D721Med (cell line): Measurements from ENCODE around the gene GPANK1.

Source experiments
- DNase-seq: peaks from one replicate; pipeline ENCODE4 v3.0.0; 2011; ENCODE audit warnings: low spot score; ENCODE audit not compliant: insufficient read length
- FAIRE-seq: peaks from 2 replicates; lab custom pipeline; 2011; peaks lifted over from hg19 to GRCh38; lab: Jason Lieb, UNC
- CTCF ChIP-seq: IDR thresholded peaks from 2 replicates; pipeline ENCODE4 v1.5.1; 2012; ENCODE audit warnings: mild to moderate bottlenecking, control low read depth; ENCODE audit not compliant: insufficient read depth; ENCODE audit errors: missing control alignments

The GPANK1 gene

DNA sequence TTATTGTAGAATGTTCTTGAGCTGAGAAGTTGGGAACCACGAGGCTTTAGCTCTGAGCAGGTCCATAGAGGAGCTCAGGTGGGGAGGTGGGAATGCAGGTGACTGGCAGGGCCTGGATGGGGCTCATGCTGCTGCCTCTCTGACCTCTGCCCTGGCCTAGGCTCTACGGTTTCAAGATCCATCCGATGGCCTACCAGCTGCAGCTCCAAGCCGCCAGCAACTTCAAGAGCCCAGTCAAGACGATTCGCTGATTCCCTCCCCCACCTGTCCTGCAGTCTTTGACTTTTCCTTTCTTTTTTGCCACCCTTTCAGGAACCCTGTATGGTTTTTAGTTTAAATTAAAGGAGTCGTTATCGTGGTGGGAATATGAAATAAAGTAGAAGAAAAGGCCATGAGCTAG lies 4.9 kb upstream of the GPANK1 start, which contains the start of gene LY6G5B:
Gene LY6G5B, plus strand, starts transcription at position 301 of the 400 bp plus-strand sequence. CDS start 975 bp downstream, outside the sequence.
- DNase-seq (no peak), FAIRE-seq (no peak)
- no peak for TF ChIP-seq CTCF

GRCh38 chr6:31666337-31666965 lies 1.7 kb upstream of the GPANK1 start:
- TF ChIP-seq CTCF, result no peak
- no peak for FAIRE-seq
- no peak for DNase-seq

DNA sequence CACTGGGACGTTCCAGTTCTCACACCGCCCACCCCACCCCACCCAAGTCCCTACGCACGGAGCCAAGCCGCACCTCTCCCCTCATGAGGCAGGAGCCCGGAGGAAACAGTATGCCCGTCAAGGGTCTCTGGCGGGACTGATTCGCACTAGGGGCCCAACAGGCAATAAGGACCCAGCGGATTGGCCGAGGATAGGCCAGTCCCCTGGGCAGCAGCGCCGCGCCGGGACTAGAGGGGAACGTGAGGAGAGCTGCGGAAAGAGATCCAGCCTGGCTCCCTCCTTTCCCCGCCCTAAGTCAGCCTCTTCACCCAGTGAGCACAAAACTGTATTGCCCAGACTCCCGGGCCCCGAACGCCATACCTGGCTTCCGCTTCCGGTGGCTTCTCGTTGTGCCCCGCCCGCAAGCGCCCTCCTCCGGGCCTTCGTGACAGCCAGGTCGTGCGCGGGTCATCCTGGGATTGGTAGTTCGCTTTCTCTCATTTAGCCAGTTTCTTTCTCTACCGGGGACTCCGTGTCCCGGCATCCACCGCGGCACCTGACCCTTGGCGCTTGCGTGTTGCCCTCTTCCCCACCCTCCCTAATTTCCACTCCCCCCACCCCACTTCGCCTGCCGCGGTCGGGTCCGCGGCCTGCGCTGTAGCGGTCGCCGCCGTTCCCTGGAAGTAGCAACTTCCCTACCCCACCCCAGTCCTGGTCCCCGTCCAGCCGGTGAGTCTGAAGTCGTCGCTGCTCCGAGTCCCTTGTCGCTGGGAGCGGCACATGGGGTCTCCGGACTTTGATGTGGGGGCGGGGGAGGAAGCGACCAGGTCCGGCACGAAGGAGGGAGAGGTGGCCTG lies 922 bp upstream of the GPANK1 start, which contains the start of gene CSNK2B:
Gene CSNK2B, plus strand, starts transcription at position 580 of the 836 bp plus-strand sequence. CDS start 752 bp downstream, outside the sequence.
- peak; percentile 93 for DNase-seq
- no peak for FAIRE-seq
- TF ChIP-seq CTCF, result no peak

GRCh38 chr6:31663961-31664789 lies 622 bp downstream of the GPANK1 start:
- TF ChIP-seq CTCF, result no peak
- no peak for FAIRE-seq

DNA sequence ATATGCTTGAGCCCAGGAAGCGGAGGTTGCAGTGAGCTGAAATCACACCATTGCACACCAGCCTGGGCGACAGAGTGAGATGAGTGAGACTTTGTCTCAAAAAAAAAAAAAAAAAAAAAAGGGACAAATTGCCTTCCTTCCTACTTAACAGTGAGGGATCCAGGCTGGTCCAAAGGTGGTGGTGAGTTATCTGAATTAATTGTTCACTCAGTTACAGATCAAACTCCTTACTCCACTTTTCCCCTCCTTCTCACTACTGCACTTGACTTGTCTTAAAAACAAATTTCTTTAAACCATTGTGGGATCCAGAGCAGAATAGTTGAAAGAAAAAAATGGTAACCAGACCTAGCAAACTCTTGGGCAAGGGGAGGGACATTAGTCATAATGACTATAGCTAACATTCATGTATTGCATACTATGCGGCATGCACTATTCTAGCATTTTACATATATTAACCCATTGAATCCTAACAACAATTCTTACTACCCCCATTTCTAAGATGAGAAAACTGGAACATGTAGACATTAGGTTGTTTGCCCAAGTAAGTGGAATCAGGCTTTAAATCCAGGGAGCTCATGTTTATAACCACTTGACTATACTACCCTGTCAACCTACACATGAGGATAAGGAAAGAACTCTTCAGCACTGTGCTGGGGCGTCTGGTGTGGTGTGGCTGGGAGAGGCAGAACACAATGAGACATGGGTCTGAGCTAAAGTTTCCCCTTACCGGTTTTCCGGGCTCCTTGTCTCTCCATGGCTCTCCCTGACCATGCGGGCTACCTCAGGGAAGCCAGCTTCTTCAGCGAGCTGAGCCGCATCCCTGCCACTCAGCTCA lies 1.5 kb downstream of the GPANK1 start:
- DNase-seq (no peak), FAIRE-seq (no peak)
- no peak for TF ChIP-seq CTCF

More at GRCh38 chr6:31663961-31664789, 622 bp downstream of the GPANK1 start:
- DNase-seq, result no peak

DNA sequence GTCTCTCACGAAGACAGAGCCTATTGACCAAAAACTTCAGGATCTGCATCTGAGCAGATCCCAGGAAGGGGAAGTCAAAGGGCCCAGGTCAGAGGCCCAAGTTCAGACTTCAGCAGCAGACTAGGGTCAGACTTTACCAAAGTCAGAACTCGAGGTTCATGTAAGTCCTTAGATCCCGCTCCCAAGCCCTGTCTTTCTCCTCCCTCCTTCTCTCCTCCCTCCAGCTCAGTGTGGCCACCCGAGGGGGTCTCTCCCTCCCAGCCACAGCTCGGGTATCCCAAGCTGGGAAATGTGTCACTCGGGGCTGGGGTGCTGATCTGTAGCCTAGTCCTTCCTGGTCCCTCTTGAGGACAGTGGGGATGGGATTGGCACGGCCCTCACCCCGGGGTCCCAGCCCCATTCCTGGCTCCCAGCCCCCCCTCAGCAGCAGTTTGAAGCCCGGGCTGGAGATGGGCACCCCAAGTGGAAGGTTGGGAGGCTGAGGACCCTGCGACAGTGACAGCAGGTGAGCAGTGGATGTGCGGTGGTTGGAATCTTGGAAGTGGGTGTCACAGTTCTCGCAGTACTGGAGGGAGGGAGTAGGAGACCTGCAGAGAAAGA lies 2.6 kb downstream of the GPANK1 start:
- DNase-seq (no peak), FAIRE-seq (no peak)
- no peak for TF ChIP-seq CTCF
